Measurements from ENCODE around the gene CNTNAP2.

CNTNAP2 gene

GRCh38 chr7:147997636-147998035 is 1881.0 kb downstream of the CNTNAP2 start:
- Mint-ChIP-seq H3K36me3 (ENCODE audit: low read depth) (no peaks in the 10 kb centered on the region), H3K27ac (no peak overlapping the region), H3K9me3 (no peaks in the 10 kb centered on the region), H3K27me3 (ENCODE audit: low read depth) (no peaks in the 10 kb centered on the region), H3K4me3 (no peak overlapping the region), H3K4me1 (ENCODE audit: low read depth) (no peaks in the 10 kb centered on the region)
- DNase-seq (ENCODE audit: low spot score), result no peak

DNA sequence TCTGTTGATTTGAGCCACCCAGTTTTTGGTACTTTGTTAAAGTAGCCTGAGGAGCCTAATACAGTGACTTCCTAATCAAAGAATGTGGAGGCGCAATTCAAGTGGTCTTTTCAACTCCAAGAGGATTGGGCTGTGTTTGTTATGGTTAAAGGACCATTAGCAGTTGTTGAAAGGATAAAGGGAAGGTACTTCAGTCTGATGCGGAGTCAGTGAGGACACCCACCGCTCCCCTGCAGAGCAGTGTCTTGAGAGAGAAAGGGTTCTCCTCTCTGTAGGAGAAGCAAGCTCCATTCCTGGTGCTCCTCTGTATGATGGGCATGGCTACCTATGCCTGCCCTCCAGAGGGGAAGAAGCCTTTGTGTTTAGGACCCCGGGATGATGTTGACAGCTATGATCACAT is 1883.4 kb downstream of the CNTNAP2 start:
- H3K9me3 Mint-ChIP-seq, result no peaks in the 10 kb centered on the region
- no peak for DNase-seq (ENCODE audit: low spot score)
- no peak overlapping the region for H3K4me3 Mint-ChIP-seq
- H3K36me3 Mint-ChIP-seq (ENCODE audit: low read depth), result no peaks in the 10 kb centered on the region
- H3K27me3 Mint-ChIP-seq (ENCODE audit: low read depth), result no peaks in the 10 kb centered on the region
- H3K4me1 Mint-ChIP-seq (ENCODE audit: low read depth), result no peaks in the 10 kb centered on the region
- H3K27ac Mint-ChIP-seq, result no peak overlapping the region

GRCh38 chr7:148011753-148012152 is 1895.2 kb downstream of the CNTNAP2 start:
- H3K4me3 Mint-ChIP-seq, result no peak overlapping the region
- H3K27ac Mint-ChIP-seq, result no peak overlapping the region
- H3K36me3 Mint-ChIP-seq (ENCODE audit: low read depth), result no peaks in the 10 kb centered on the region
- no peaks in the 10 kb centered on the region for H3K4me1 Mint-ChIP-seq (ENCODE audit: low read depth)
- no peaks in the 10 kb centered on the region for H3K27me3 Mint-ChIP-seq (ENCODE audit: low read depth)
- H3K9me3 Mint-ChIP-seq, result no peaks in the 10 kb centered on the region
- DNase-seq (ENCODE audit: low spot score), result no peak

- no peak overlapping the region for H3K27ac Mint-ChIP-seq
- H3K4me1 Mint-ChIP-seq (ENCODE audit: low read depth), result no peaks in the 10 kb centered on the region
- no peak overlapping the region for H3K4me3 Mint-ChIP-seq
- H3K27me3 Mint-ChIP-seq (ENCODE audit: low read depth), result no peaks in the 10 kb centered on the region
- no peaks in the 10 kb centered on the region for H3K36me3 Mint-ChIP-seq (ENCODE audit: low read depth)
- no peaks in the 10 kb centered on the region for H3K9me3 Mint-ChIP-seq
- DNase-seq (ENCODE audit: low spot score), result no peak
Observed at GRCh38 chr7:148014001-148014400, 1897.4 kb downstream of the CNTNAP2 start.

- Mint-ChIP-seq H3K27ac (no peak overlapping the region), H3K36me3 (ENCODE audit: low read depth) (no peaks in the 10 kb centered on the region), H3K9me3 (no peaks in the 10 kb centered on the region), H3K27me3 (ENCODE audit: low read depth) (no peaks in the 10 kb centered on the region), H3K4me3 (no peak overlapping the region), H3K4me1 (ENCODE audit: low read depth) (no peaks in the 10 kb centered on the region)
- DNase-seq (ENCODE audit: low spot score), result no peak
Observed at GRCh38 chr7:148014541-148014940, 1897.9 kb downstream of the CNTNAP2 start.

DNA sequence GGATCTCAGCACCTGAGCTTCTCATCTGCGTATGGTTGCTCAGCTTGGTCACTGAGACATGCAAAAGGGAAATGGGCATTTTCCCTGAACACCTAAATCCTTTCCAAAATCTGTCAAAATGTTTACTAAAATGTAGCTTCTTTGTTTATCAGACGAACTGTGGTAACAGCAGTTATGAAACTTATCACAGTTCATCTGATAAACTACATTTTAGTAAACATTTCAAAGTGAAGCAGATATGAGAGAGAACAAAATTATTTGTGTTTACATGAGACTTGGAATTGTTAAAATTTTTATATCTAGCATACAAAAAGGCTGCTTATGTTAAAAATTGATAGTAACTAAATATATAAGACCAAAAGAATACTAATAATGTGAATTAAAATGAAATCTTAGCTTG is 1900.5 kb downstream of the CNTNAP2 start:
- Mint-ChIP-seq H3K27me3 (ENCODE audit: low read depth) (no peaks in the 10 kb centered on the region), H3K36me3 (ENCODE audit: low read depth) (no peaks in the 10 kb centered on the region)

DNA sequence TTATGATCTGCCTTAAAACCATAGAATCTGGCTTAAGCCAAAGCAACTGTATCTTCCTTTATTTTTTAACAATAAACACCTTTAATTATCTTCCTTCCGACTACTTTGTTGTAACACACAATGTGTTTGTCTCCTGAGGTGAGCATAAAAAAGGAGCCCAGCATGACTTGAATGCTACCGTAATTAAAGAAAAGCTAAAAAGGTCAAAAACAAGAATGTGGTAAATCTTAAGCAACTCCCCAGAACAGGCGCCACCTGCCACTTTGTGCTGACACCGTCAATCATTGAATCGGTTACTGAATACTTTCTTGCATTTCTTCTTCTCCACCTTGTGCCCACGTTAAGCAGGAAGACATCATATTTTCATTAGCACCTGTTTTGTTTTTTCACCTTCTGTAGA is 1904.1 kb downstream of the CNTNAP2 start:
- Mint-ChIP-seq H3K27ac (no peak overlapping the region), H3K9me3 (no peaks in the 10 kb centered on the region), H3K4me3 (no peak overlapping the region), H3K4me1 (ENCODE audit: low read depth) (no peaks in the 10 kb centered on the region), H3K36me3 (ENCODE audit: low read depth) (no peaks in the 10 kb centered on the region), H3K27me3 (ENCODE audit: low read depth) (no peaks in the 10 kb centered on the region)
- DNase-seq (ENCODE audit: low spot score), result no peak

More for the DNA sequence above, 1900.5 kb downstream of the CNTNAP2 start:
- no peak overlapping the region for H3K4me3 Mint-ChIP-seq
- no peaks in the 10 kb centered on the region for H3K4me1 Mint-ChIP-seq (ENCODE audit: low read depth)
- no peaks in the 10 kb centered on the region for H3K9me3 Mint-ChIP-seq
- H3K27ac Mint-ChIP-seq, result no peak overlapping the region
- DNase-seq (ENCODE audit: low spot score), result no peak

- H3K27ac Mint-ChIP-seq, result no peak overlapping the region
- H3K27me3 Mint-ChIP-seq (ENCODE audit: low read depth), result no peaks in the 10 kb centered on the region
- H3K9me3 Mint-ChIP-seq, result no peaks in the 10 kb centered on the region
- H3K4me1 Mint-ChIP-seq (ENCODE audit: low read depth), result no peaks in the 10 kb centered on the region
- no peak overlapping the region for H3K4me3 Mint-ChIP-seq
- H3K36me3 Mint-ChIP-seq (ENCODE audit: low read depth), result no peaks in the 10 kb centered on the region
- DNase-seq (ENCODE audit: low spot score), result no peak
Observed at GRCh38 chr7:148021507-148022045, 1905.0 kb downstream of the CNTNAP2 start.

DNA sequence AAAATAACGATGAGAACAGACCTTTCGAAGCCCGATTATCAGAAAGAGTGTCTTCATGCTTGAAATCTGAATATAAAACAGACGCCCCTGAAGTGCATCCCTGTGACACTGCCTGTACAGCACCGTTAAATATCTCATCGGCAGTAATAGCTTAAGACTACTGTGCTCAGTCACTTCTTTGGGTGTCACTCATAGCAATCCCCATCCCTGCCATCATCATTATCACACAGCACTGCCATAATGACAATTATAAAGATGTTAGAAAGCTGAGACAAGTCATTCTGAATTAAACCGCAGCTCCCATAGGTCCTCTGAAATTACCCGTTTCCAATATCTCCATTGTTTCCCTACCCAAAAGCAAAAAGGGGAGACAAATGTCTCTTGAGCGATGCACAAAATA is 1906.2 kb downstream of the CNTNAP2 start:
- Mint-ChIP-seq H3K4me1 (ENCODE audit: low read depth) (no peaks in the 10 kb centered on the region), H3K36me3 (ENCODE audit: low read depth) (no peaks in the 10 kb centered on the region), H3K27ac (no peak overlapping the region), H3K27me3 (ENCODE audit: low read depth) (no peaks in the 10 kb centered on the region), H3K9me3 (no peaks in the 10 kb centered on the region), H3K4me3 (no peak overlapping the region)
- no peak for DNase-seq (ENCODE audit: low spot score)

DNA sequence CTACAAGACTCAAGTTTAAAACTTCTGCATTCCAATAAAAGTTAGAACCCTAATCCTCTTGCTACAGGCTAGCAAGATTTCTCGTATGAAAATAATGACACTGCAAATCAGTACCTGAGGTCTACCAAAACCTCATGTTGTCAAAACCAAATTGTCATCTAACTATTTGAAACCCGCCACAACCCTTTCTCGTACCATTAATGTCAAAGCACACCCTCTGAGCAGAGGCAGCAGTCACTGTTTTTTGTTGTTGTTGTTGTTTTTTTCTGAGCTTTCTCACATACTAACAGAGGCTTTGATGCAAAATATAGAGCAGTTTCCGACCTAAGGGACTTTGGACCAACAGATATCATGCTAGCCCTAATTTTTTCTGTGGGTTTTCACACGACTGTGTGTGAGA is 1910.1 kb downstream of the CNTNAP2 start:
- Mint-ChIP-seq H3K36me3 (ENCODE audit: low read depth) (no peaks in the 10 kb centered on the region), H3K27ac (no peak overlapping the region), H3K9me3 (no peaks in the 10 kb centered on the region), H3K4me1 (ENCODE audit: low read depth) (no peaks in the 10 kb centered on the region), H3K27me3 (ENCODE audit: low read depth) (no peaks in the 10 kb centered on the region), H3K4me3 (no peak overlapping the region)
- no peak for DNase-seq (ENCODE audit: low spot score)

DNA sequence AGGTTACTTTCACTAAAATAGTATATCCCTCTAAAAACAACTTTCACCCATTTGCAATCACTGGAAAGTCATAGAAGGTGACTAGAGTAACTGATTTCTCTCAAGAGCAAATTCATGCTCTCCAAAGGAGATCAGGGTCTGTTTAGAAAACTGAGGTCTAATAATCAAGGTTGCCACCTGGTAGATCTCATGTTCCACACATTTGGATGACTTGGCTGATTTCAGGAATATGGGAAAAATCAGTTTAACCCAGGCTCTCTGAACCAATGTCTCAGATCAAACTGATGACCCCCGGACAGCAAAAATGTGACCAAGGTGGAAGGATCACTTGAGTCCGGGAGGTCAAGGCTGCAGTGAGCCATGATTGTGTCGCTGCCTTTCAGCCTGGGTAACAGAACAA is 1911.6 kb downstream of the CNTNAP2 start:
- Mint-ChIP-seq H3K27me3 (ENCODE audit: low read depth) (no peaks in the 10 kb centered on the region), H3K36me3 (ENCODE audit: low read depth) (no peaks in the 10 kb centered on the region), H3K27ac (no peak overlapping the region), H3K9me3 (no peaks in the 10 kb centered on the region), H3K4me3 (no peak overlapping the region), H3K4me1 (ENCODE audit: low read depth) (no peaks in the 10 kb centered on the region)
- no peak for DNase-seq (ENCODE audit: low spot score)

- Mint-ChIP-seq H3K36me3 (ENCODE audit: low read depth) (no peaks in the 10 kb centered on the region), H3K27me3 (ENCODE audit: low read depth) (no peaks in the 10 kb centered on the region), H3K4me1 (ENCODE audit: low read depth) (no peaks in the 10 kb centered on the region), H3K9me3 (no peaks in the 10 kb centered on the region), H3K4me3 (no peak overlapping the region), H3K27ac (no peak overlapping the region)
- no peak for DNase-seq (ENCODE audit: low spot score)
Observed at GRCh38 chr7:148031019-148031418, 1914.4 kb downstream of the CNTNAP2 start.

DNA sequence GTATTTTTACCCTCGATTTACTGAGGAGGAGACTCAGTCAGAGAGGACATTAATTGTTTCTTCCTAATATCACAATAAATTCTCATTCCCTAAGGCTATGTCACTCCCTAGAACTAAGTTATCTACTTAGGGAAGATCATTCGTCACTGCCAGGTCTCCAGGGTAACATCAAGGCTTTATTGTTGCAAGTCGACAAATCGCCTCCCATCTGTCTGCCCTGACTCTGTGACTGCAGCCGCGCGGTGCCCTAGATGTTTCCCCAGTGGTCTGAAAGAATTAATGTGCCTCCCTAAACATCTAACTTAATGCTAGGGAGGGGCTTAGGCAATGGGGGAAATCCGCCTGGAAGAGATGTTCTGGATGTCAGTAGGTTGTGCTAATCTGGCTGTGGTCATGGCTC is 1915.2 kb downstream of the CNTNAP2 start:
- no peak overlapping the region for H3K27ac Mint-ChIP-seq
- H3K9me3 Mint-ChIP-seq, result no peaks in the 10 kb centered on the region
- no peaks in the 10 kb centered on the region for H3K36me3 Mint-ChIP-seq (ENCODE audit: low read depth)
- no peak for DNase-seq (ENCODE audit: low spot score)
- no peaks in the 10 kb centered on the region for H3K4me1 Mint-ChIP-seq (ENCODE audit: low read depth)
- no peak overlapping the region for H3K4me3 Mint-ChIP-seq
- H3K27me3 Mint-ChIP-seq (ENCODE audit: low read depth), result no peaks in the 10 kb centered on the region

GRCh38 chr7:148035950-148036349 is 1919.3 kb downstream of the CNTNAP2 start:
- no peak overlapping the region for H3K4me3 Mint-ChIP-seq
- no peak overlapping the region for H3K27ac Mint-ChIP-seq
- no peaks in the 10 kb centered on the region for H3K9me3 Mint-ChIP-seq
- no peaks in the 10 kb centered on the region for H3K27me3 Mint-ChIP-seq (ENCODE audit: low read depth)
- no peak for DNase-seq (ENCODE audit: low spot score)
- no peaks in the 10 kb centered on the region for H3K4me1 Mint-ChIP-seq (ENCODE audit: low read depth)
- no peaks in the 10 kb centered on the region for H3K36me3 Mint-ChIP-seq (ENCODE audit: low read depth)

GRCh38 chr7:148037044-148037443 is 1920.4 kb downstream of the CNTNAP2 start:
- Mint-ChIP-seq H3K27me3 (ENCODE audit: low read depth) (no peaks in the 10 kb centered on the region), H3K27ac (no peak overlapping the region), H3K36me3 (ENCODE audit: low read depth) (no peaks in the 10 kb centered on the region), H3K4me3 (no peak overlapping the region), H3K4me1 (ENCODE audit: low read depth) (no peaks in the 10 kb centered on the region), H3K9me3 (no peaks in the 10 kb centered on the region)
- DNase-seq (ENCODE audit: low spot score), result no peak
